Activated CD4-positive, alpha-beta T cell treated with anti-CD3 and anti-CD28 coated beads for 36 hours (primary cell): Measurements from ENCODE around the gene AKR1E2. TPM values are rescaled to one million over a fixed set of nuclear protein-coding genes. Genes with fewer than 3 reads are reported as not detected.
A peak's percentile ranks its signal among the peaks of the same experiment; 100 is the strongest.

Experiments
- ATAC-seq: fragments of 200-7000 bp; cut with Tn5 transposase; one replicate; pipeline ENCODE4 v1.10.0; 2021; ENCODE audit warnings: mild to moderate bottlenecking, moderate library complexity
- CTCF ChIA-PET: fragments of 350-600 bp; sonication (Branson Sonifier 250); formaldehyde crosslinking; loops from one replicate; lab custom pipeline; 2021; ENCODE audit warnings: antibody characterized with exemption; lab: Charles Lee
- POLR2A ChIA-PET: fragments of 350-600 bp; sonication (Branson Sonifier 250); formaldehyde crosslinking; loops from one replicate; lab custom pipeline; 2021; ENCODE audit warnings: antibody characterized with exemption, inconsistent platforms; lab: Charles Lee
- DNase-seq: peaks from one replicate; pipeline ENCODE4 v3.0.0-alpha.2; 2020
- H3K27ac Mint-ChIP-seq: one replicate; pipeline ENCODE4 v1.8.0; 2021; ENCODE audit warnings: mixed read lengths
- H3K27me3 Mint-ChIP-seq: one replicate; pipeline ENCODE4 v1.8.0; 2021; ENCODE audit warnings: mixed read lengths
- H3K36me3 Mint-ChIP-seq: one replicate; pipeline ENCODE4 v1.8.0; 2021; ENCODE audit warnings: low read depth, mixed read lengths
- H3K4me1 Mint-ChIP-seq: one replicate; pipeline ENCODE4 v1.8.0; 2021; ENCODE audit warnings: mixed read lengths
- H3K4me3 Mint-ChIP-seq: one replicate; pipeline ENCODE4 v1.8.0; 2021; ENCODE audit warnings: mild to moderate bottlenecking, moderate library complexity, mixed read lengths
- H3K9me3 Mint-ChIP-seq: one replicate; pipeline ENCODE4 v1.8.0; 2021; ENCODE audit warnings: low read depth, mixed read lengths
- intact Hi-C, 2 experiments: fragments of 100-400 bp; cut with DNase I in 1 of 2; cut with micrococcal nuclease in 1 of 2; formaldehyde crosslinking; loops; one replicate each; pipeline versions ENCODE4 v1.14.2 to v1.15.1; 2022 to 2024; cut with DNase I, micrococcal nuclease
- total RNA-seq, 2 experiments: library from RNA; stranded (reverse); gene quantifications; one replicate each; pipeline ENCODE4 v1.2.3, GENCODE V29; 2021

Gene AKR1E2
- total RNA-seq, 2 experiments from 2014 or later: 9.8 to 13.4 TPM

GRCh38 chr10:4867109-4867519 is 41.1 kb downstream of the AKR1E2 start:
- H3K9me3 Mint-ChIP-seq: no peaks in the 10 kb centered on the region
- POLR2A ChIA-PET: no interaction called here

GRCh38 chr10:4867520-4868356 is 41.7 kb downstream of the AKR1E2 start:
- H3K27ac Mint-ChIP-seq: no peak overlapping the region
- peaks cover 3% of the 10 kb centered on the region for H3K36me3 Mint-ChIP-seq
- no peak overlapping the region for H3K4me3 Mint-ChIP-seq
- no peaks in the 10 kb centered on the region for H3K9me3 Mint-ChIP-seq
- CTCF ChIA-PET: interaction anchor here (1.0 to 2.5 kb wide), 2 partner anchors 16 to 18 kb away, joined by 3 to 9 read pairs; no protein-coding TSS in a partner anchor
- intact Hi-C loops: no loop called here
- DNase-seq: no peak
- no peak for ATAC-seq
- peaks cover 9% of the 10 kb centered on the region for H3K4me1 Mint-ChIP-seq
- POLR2A ChIA-PET: no interaction called here
- H3K27me3 Mint-ChIP-seq: no peaks in the 10 kb centered on the region

More at GRCh38 chr10:4867109-4867519, 41.1 kb downstream of the AKR1E2 start:
- Mint-ChIP-seq H3K36me3 (peaks cover 2% of the 10 kb centered on the region), H3K27me3 (no peaks in the 10 kb centered on the region), H3K27ac (no peak overlapping the region), H3K4me3 (no peak overlapping the region), H3K4me1 (peaks cover 9% of the 10 kb centered on the region)
- DNase-seq (no peak), ATAC-seq (no peak)
- CTCF ChIA-PET: interaction anchor here (1.0 kb wide), 2 partner anchors 15 to 31 kb away, joined by 3 read pairs; no protein-coding TSS in a partner anchor
- intact Hi-C loops: no loop called here

DNA sequence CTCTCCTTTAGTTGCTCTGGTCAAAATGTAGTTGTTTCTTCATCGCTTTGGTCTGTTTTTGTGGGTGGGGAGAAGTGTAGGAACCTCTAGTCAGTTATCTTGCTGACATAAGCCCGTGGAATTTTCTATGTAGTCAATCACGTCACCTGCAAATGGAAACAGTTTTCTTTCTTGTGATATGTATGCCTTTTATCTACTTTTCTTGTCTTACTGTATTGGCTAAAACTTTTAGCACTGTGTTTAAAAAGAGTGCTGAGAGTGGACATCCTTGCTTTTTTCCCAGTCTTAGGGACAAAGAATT is 42.3 kb downstream of the AKR1E2 start:
- peaks cover 9% of the 10 kb centered on the region for H3K4me1 Mint-ChIP-seq
- no peak overlapping the region for H3K4me3 Mint-ChIP-seq
- no peaks in the 10 kb centered on the region for H3K9me3 Mint-ChIP-seq
- ATAC-seq (no peak), DNase-seq (no peak)
- no peak overlapping the region for H3K27ac Mint-ChIP-seq
- intact Hi-C loops: no loop called here
- H3K27me3 Mint-ChIP-seq: no peaks in the 10 kb centered on the region
- H3K36me3 Mint-ChIP-seq: peaks cover 9% of the 10 kb centered on the region
- ChIA-PET POLR2A (no interaction called here), CTCF (interaction anchor here (2.5 kb wide), 1 partner anchor 18 kb away, joined by 9 read pairs; no protein-coding TSS in a partner anchor)

DNA sequence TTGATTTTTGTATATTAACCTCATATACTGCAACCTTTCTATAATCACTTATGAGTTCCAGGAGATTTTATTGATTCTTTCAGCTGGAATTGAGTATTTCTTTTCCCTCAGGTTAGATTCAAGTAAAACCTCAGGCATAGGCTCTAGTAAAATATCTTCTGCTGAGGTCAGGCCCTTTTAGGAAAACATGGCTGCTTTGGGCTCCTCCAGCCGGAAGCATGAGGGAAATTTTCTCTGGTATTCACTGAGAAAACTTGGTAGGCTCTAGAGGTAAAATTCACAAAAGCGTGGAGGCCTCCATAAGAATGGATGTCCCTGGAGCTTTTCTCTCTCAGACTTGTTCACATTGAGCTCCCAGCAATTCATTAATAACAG is 56.7 kb downstream of the AKR1E2 start:
- Mint-ChIP-seq H3K4me1 (peaks cover 2% of the 10 kb centered on the region), H3K36me3 (peaks cover 10% of the 10 kb centered on the region), H3K27me3 (no peaks in the 10 kb centered on the region), H3K4me3 (no peak overlapping the region), H3K27ac (no peak overlapping the region), H3K9me3 (no peaks in the 10 kb centered on the region)
- DNase-seq (no peak), ATAC-seq (no peak)
- ChIA-PET CTCF (no interaction called here), POLR2A (no interaction called here)
- intact Hi-C loops: no loop called here

DNA sequence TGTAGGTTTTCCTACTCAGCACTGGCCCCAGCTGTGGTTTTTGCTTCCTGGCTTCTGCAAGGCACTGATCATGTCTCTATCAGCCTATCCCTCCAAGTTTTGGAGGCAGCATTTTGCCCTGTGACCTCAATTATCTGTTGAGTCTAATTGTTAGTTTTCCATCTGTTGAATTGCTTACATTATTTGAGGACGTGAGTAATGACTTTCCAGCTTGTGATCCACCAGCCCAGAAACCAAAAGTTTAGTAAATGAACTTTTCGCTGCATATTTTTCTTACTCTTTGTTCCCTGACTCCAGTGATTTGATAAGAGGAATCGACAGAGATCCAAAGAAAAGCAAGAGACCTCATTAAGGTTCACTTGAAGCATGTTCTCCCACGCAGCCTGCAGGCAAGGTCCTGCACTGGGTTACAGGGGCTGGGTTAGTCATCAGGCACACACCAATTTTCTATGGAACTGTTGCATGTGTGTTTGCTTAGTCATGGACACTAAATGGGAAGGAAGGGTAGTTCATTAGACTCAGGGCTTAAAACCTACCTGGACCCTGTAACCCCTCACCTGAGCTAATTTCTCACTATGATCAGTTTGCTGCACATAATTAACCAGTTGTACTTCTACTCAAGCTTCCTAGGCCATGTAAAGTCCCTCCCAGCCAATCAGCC is 57.2 kb downstream of the AKR1E2 start:
- Mint-ChIP-seq H3K4me3 (no peak overlapping the region), H3K9me3 (no peaks in the 10 kb centered on the region), H3K27ac (no peak overlapping the region), H3K36me3 (peaks cover 10% of the 10 kb centered on the region), H3K27me3 (no peaks in the 10 kb centered on the region), H3K4me1 (peaks cover 2% of the 10 kb centered on the region)
- ATAC-seq (no peak), DNase-seq (no peak)
- POLR2A ChIA-PET: no interaction called here
- CTCF ChIA-PET: no interaction called here
- intact Hi-C loops: no loop called here

DNA sequence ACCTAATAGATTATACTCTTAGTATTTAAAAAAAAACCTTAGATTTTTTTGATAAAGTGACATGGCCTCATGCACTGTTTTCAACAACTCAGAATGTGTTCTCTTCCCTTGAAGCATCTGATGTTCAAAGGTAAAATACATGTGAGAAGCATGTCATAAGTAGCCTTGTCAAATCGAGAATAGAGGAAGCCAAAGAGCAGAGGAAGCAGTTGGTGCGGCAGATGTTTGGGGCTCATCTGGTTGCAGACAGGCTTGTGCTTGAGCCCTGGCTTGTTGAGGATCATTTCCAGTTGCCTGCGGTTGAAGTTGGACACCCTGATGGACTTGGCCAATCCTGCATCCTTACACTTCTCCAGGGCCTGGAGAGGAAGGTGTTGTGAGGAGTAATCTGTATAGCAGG is 59.2 kb downstream of the AKR1E2 start:
- Mint-ChIP-seq H3K4me1 (peaks cover 2% of the 10 kb centered on the region), H3K27ac (no peak overlapping the region)
- CTCF ChIA-PET: no interaction called here

GRCh38 chr10:4887501-4887900 is 61.5 kb downstream of the AKR1E2 start:
- intact Hi-C loops: no loop called here
- DNase-seq (no peak), ATAC-seq (no peak)
- Mint-ChIP-seq H3K4me1 (peaks cover 2% of the 10 kb centered on the region), H3K27ac (no peak overlapping the region), H3K4me3 (no peak overlapping the region), H3K27me3 (no peaks in the 10 kb centered on the region), H3K36me3 (peaks cover 14% of the 10 kb centered on the region), H3K9me3 (no peaks in the 10 kb centered on the region)
- ChIA-PET POLR2A (no interaction called here), CTCF (interaction anchor here (0.6 kb wide), 2 partner anchors 202 to 860 kb away, joined by 3 read pairs; no protein-coding TSS in a partner anchor)

More for the DNA sequence above, 59.2 kb downstream of the AKR1E2 start:
- POLR2A ChIA-PET: no interaction called here
- Mint-ChIP-seq H3K36me3 (peaks cover 10% of the 10 kb centered on the region), H3K9me3 (no peaks in the 10 kb centered on the region), H3K4me3 (no peak overlapping the region), H3K27me3 (no peaks in the 10 kb centered on the region)
- ATAC-seq (peak; percentile 53), DNase-seq (peak; percentile 7)
- intact Hi-C loops: no loop called here

DNA sequence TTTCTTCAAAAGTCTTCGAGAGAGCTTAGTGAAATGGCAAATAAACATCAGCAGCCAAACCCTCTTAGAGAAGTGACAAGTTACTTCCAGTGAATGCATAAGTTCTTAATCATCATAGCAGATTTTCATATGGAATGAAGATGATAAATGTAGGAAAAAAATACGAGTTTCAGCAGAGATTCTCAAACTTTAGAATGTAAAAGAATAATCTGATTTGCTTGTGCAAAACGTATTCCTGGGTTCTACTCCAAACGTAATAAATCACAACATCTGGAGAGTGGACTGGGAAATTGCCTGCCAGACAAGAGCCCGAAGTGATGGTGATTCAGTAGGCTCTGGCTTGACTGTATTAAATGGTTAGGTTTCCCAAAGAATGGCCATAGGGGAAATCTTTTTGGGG is 62.2 kb downstream of the AKR1E2 start:
- H3K4me3 Mint-ChIP-seq: no peak overlapping the region
- H3K9me3 Mint-ChIP-seq: no peaks in the 10 kb centered on the region
- intact Hi-C loops: no loop called here
- ATAC-seq (no peak), DNase-seq (no peak)
- H3K27me3 Mint-ChIP-seq: no peaks in the 10 kb centered on the region
- H3K27ac Mint-ChIP-seq: no peak overlapping the region
- CTCF ChIA-PET: interaction anchor here (1.2 kb wide), 1 partner anchor 211 kb away, joined by 3 read pairs; no protein-coding TSS in a partner anchor
- H3K4me1 Mint-ChIP-seq: peaks cover 2% of the 10 kb centered on the region
- peaks cover 14% of the 10 kb centered on the region for H3K36me3 Mint-ChIP-seq
- POLR2A ChIA-PET: no interaction called here

DNA sequence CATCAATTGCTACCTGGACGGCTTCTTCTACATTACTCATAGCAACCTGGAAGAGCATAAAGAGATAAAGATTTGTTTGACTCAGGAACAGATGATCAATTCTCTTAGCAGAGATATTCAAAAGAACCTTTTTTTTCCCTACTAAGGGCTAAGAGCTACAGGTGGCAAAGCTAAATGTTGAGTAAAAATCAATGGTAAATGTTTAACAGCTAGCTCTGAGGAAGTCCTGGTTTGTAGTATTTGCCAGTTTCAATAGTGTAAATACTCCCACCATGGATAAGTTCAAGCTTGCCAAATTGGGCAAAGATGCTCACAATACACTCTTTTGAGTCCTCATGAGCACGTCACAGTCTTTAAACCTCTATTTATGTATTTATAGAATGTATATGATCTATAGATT is 64.0 kb downstream of the AKR1E2 start:
- POLR2A ChIA-PET: no interaction called here
- no peaks in the 10 kb centered on the region for H3K27me3 Mint-ChIP-seq
- DNase-seq: no peak

GRCh38 chr10:4892681-4893080 is 66.7 kb downstream of the AKR1E2 start:
- Mint-ChIP-seq H3K27me3 (no peaks in the 10 kb centered on the region), H3K4me3 (no peak overlapping the region), H3K36me3 (peaks cover 10% of the 10 kb centered on the region), H3K27ac (no peak overlapping the region), H3K4me1 (no peaks in the 10 kb centered on the region), H3K9me3 (no peaks in the 10 kb centered on the region)
- POLR2A ChIA-PET: no interaction called here
- CTCF ChIA-PET: no interaction called here
- intact Hi-C loops: no loop called here
- DNase-seq (no peak), ATAC-seq (no peak)

More for the DNA sequence above, 64.0 kb downstream of the AKR1E2 start:
- H3K27ac Mint-ChIP-seq: no peak overlapping the region
- no peak overlapping the region for H3K4me3 Mint-ChIP-seq
- peaks cover 10% of the 10 kb centered on the region for H3K36me3 Mint-ChIP-seq
- H3K4me1 Mint-ChIP-seq: peaks cover 2% of the 10 kb centered on the region
- ATAC-seq: no peak
- no peaks in the 10 kb centered on the region for H3K9me3 Mint-ChIP-seq
- CTCF ChIA-PET: interaction anchor here (0.7 to 0.9 kb wide), 2 partner anchors 17 to 75 kb away, joined by 3 to 4 read pairs; no protein-coding TSS in a partner anchor
- intact Hi-C loops: no loop called here

DNA sequence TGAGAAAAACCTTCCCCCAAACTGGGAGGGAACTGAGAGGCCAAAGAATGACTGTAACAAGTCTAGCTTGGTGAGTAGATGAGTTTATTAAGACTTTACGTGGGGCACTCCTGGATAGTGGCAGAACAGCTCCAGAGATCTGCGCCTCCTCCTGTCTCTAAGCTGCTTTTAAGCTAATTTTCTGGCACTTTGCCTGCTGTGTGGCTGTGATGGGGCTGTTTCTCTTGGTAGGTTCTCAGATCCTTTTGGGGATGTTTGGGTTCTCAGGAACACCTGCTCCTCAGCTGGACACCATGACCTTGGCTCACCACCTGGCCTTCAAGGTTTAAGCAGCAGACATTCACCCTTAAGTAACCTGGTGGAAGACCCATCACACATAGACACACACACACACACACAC is 68.3 kb downstream of the AKR1E2 start:
- intact Hi-C loops: no loop called here
- Mint-ChIP-seq H3K36me3 (peaks cover 12% of the 10 kb centered on the region), H3K9me3 (no peaks in the 10 kb centered on the region), H3K4me1 (no peaks in the 10 kb centered on the region), H3K27ac (no peak overlapping the region), H3K27me3 (no peaks in the 10 kb centered on the region), H3K4me3 (no peak overlapping the region)
- ATAC-seq: no peak
- no peak for DNase-seq
- POLR2A ChIA-PET: no interaction called here
- CTCF ChIA-PET: no interaction called here
